Stimulated activated CD4-positive, alpha-beta T cell treated with anti-CD3 and anti-CD28 coated beads, Interleukin-2, amount 100 ng/mL, for 48 hours (primary cell): ENCODE data around the gene OR8B3.
A peak's percentile ranks its signal among the peaks of the same experiment; 100 is the strongest.
"Not testable (repeated sequence)": the region's sequence is repeated elsewhere in the genome, so short reads cannot be mapped to it uniquely, and the experiment has no call there.

ENCODE experiments used
- DNase-seq, 2 donors: peaks; one replicate each; pipeline ENCODE4 v3.0.0-alpha.2; 2020

The OR8B3 gene, protein sequence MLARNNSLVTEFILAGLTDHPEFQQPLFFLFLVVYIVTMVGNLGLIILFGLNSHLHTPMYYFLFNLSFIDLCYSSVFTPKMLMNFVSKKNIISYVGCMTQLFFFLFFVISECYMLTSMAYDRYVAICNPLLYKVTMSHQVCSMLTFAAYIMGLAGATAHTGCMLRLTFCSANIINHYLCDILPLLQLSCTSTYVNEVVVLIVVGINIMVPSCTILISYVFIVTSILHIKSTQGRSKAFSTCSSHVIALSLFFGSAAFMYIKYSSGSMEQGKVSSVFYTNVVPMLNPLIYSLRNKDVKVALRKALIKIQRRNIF

DNA sequence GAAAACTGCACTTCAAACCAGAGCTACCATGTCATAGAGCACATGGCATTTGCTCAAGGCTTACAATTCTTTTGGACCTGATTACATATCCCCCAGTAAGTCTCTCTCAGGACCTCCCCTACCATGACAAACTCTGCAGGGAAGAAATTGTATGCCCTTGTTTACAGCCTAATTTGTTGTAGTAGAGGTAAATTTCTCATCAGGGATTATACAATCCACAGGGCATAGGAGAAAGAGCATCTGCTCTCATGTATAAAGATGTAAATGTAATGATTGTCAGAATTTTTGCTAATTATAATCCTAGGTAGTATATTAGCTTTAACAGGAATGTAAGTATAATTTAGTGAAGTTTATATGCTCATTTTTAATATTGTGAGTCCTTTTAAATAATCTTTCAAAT is at the start of gene OR8B3:
TSS of gene OR8B3 (minus strand) at position 101 of the 400 bp plus-strand sequence. CDS start 1,673 bp downstream, outside the sequence.
- DNase-seq = no peak

DNA sequence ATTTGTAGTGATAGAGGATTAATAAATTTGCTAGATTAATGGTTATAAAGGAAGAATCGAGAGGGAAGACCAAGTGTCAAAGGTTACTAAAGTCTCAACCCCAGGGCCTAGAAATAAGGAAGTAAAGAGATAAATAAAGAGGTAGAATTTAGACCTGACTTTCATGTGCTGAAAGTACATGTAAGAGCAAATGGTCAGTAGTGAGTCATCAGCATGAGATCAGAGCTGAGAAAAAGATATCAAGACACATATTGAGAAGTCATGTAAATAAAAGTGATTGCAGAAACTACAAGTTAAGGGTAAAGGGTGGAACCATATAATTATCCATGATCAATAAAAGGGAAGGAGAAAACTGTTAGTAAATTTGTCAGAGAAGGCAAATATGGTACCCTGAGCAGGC is 48.1 kb upstream of the OR8B3 start:
- no peak for DNase-seq

DNA sequence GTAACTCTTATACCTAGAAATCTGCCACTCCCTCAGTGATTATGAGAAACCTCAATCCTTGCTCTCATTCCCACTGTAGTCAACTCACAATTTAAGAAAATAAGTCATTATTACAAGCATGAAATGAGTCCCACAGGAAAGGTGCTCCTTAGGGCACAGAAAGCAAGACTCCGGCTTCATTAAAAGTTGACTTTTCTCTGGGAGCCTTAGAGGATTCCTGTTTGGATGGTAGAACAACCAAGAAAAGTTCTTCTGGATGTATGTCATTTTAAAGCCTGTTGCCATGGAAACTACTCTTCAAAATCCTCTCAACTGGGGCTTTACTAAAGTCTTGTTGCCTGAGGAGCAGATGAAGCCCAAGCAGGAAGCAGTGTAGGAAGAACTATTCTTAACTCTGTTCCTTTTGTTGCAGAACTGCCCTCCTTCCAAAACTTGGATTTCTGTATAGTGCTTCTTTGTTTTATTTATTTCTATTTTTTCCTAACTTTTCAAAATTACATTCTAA is 46.9 kb upstream of the OR8B3 start, which contains the start of gene OR8B8:
TSS of gene OR8B8 (minus strand) at position 51 of the 505 bp plus-strand sequence. CDS start 4,611 bp downstream, outside the sequence.
- no peak for DNase-seq

DNA sequence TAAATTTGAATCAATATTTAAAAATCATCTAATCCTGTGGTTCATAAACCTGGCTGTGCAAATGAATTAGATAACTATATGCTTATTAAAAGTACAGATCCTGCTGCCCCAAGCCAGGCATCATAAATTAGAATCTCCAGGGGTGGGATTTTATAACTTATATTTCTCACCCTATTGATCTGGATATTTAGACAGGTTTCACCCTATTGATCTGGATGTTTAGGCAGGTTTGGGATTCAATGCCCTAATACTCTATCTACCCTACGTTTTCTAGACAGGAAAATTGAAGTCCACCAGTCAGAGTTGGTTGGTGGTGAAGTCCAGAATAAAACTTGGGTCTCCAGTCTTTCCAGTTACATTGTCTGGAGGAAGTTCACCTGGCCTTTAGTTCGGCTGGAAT is 44.0 kb upstream of the OR8B3 start:
- no peak for DNase-seq

DNA sequence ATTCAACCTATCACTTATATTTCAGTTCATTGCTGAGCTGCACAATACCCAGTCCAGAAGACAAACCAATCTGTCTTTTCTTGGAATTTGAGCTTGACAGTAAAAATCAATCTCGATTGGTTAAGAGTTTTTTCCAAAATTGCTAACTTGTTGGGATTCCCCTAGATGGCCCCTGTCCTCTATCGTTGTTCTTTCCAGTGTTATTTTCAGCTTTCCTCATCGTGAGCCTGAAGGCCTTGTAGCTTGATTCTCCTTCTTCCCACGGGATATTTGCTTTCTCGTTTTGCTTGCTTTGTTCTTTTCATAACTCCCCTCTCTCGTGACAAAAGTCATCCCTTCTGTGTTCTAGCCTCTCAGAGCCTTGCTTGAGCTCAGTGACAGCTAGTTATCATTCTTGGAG is 43.6 kb upstream of the OR8B3 start:
- no peak for DNase-seq

DNA sequence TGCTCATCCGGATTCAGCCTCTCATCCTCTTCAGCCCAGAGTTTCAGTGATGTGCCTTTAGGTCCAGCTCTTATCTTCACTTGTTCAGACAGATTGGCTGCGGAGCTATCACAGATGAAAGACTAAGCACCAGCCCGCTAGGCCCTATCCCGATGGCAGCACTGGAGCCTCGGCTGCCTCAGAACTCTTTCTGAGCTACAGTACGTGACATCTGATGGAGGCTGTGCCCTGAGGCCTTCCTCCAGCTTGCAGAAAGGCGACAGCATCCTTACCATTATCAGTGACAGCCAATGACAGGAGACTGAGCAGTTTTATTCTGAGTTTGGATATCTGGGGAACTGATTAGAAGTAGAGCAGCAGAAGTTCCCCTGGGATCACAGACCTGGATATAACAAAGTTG is 42.7 kb upstream of the OR8B3 start:
- no peak for DNase-seq

DNA sequence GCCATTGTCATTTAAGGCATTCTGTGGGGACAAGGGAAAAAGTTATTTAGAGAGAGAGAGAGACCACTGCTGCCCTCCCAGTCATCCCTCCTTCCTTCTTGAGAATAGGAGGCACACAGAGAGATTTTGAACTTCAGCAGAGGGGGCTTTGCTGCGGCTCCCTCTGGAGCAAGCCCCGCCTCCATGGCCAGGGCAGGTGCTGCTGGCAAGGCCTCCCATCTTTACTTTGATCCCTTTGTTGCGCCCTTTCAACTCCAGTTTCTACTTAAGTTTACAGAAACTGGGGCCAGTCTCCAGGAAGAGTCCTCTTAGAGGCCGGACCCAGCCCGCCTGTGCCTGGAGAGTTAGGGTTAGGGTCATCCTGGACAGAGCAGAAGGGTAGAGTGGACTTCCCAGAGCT is 42.3 kb upstream of the OR8B3 start:
- DNase-seq = no peak

DNA sequence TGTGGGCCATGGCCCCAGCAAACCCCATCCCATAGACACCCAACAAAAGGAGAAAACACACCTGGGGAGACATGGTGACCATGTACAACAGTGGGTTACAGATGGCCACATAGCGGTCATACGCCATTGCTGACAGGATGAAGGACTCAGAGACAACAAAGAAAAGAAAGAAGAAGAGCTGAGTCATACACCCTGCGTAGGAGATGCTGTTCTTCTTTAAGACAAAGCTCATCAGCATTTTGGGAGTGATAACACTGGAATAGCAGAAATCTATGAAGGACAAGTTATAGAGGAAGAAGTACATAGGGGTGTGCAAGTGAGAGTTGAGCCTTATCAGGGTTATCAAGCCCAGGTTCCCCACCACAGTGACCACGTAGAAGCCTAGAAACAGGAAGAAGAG is 41.8 kb upstream of the OR8B3 start:
- no peak for DNase-seq

DNA sequence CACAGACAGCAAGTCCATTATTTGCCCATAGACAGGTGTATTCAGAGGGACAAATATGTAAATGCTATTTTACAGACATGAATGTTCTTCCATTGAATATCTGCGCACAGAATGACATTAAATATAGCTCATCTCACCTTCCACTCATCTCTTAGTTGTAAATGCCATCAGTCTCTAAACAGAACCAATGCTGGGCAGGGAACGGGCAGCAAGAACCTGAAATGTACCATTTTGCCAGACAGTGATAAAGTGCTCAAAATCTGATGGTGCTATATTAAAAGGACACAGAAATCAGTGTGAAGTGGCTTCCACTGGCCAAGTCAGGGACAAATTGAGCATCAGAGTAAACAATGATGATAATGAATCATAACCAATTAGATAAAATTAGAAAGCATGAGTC is 35.9 kb upstream of the OR8B3 start:
- no peak for DNase-seq

DNA sequence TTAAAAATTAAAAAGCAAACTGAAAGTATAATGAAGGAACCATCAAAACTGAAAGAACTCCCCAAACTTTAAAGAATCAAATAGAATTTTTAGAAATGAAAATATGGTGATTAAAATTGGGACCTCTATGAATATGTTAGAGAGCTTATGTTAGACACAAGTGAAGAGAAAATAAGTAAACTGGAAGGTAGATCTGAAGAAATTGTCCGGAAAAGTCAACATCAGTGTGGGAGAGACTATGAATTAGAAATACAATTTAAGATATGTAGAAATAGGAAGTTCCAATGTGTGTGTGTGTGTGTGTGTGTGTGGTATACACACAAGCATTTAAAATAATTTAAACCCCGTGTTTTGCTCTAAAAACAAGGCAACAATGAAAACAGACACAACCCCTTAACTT is 30.8 kb upstream of the OR8B3 start:
- DNase-seq = no peak

DNA sequence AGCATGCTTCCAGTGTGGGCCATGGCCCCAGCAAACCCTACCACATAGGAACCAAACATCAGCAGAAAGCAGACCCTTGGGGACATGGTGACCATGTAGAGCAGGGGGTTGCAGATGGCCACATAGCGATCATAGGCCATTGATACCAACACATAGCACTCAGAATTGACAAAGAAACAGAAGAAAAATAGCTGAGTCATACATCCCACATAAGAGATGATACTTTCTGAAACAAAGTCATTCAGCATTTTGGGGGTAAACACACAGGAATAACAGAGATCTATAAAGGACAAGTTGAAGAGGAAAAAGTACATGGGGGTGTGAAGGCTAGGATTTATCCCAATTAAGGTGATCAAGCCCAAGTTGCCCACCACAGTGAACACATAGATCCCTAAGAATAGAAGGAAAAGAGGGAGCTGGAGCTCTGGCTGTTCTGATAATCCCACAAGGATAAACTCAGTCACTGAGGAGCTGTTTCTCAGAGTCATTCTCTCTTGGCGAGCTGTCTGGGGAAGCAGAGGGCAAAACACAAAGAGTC is 25.6 kb upstream of the OR8B3 start, which contains the start of gene OR8B4:
TSS of gene OR8B4 (minus strand) at position 488 of the 538 bp plus-strand sequence. CDS start at position 488, 0 bp downstream.
- DNase-seq = no peak

DNA sequence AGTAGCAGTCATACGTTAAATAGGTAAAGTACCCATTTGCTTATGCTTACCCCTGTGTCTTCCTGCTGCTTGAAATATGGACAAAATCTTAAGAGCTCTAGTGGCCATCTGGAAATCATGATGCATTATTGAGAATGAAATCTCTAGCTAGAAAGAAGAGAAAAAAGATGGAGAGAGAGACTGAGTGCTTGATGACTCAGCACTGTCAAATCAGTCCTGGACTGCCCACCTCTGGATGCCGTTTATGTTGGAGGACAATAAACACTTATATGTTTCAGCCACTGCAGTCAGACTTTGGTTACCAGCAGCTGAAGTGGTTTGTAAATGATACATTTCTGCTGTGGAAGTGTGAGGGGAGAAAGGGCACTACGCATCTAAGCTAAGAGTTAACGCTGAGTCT is 22.2 kb upstream of the OR8B3 start:
- no peak for DNase-seq

DNA sequence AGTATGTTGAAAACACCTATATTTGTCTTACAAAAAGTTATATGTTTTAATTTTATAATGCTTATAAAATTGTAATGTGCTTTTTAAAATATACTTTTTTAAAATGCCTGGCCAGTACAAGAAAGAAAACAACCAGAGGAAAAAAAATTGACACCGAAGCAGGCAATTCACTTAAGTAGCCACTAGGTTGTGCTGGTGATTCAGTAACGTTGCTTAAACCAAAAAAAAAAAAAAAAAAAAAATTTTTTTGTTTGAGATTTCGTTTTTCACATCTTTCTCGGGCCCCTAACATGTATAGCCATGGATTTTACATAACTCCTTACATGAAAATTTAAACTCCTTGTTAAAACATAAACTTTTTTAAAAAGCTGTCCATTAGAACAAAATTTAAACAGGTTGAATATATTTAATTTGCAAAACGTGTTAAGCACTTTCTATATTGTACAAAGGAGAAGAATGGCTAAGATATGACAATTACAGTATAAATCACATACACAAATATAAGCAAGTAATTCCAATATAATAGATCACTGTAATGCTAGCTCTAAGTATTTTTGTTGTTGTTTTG is 16.6 kb upstream of the OR8B3 start:
- DNase-seq = no peak

DNA sequence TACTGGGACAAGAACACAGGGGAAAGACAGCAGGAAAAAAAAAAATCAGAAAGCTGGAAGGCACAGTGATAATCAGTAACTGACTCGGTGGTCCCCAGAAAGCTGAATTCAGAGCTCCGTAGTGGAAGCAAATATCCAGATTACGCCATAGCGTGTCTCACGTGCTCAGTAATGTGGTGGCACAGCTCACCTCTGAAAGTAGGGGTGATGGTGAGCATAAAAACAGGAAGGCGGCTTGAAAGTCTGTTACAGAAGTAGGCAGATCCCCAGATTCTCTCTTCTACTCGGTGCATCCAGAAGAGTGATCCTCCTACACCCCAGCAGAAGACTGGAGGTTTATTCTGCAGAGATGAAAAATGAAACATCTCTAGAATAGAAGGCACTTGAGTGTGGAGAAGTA is 11.1 kb upstream of the OR8B3 start:
- DNase-seq = no peak

DNA sequence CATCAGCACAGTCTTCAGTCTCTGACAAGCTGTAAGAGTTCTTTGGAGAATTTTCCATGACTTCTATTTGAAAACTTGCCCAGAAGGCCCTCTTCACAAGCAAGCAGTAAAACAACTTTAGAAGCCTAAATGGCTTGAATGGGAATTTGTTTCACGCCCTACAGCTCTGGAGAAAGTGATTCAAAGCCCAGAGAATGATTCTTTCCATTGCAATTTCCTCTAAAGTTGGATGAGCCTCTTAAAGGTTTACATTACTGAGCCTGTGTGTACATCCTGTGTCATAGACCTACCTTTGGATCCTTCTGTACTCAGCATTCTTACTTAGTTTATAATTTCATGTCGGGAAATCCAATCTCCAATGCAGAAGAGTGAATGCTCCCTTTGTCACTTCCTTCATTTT is 6.8 kb upstream of the OR8B3 start:
- no peak for DNase-seq

DNA sequence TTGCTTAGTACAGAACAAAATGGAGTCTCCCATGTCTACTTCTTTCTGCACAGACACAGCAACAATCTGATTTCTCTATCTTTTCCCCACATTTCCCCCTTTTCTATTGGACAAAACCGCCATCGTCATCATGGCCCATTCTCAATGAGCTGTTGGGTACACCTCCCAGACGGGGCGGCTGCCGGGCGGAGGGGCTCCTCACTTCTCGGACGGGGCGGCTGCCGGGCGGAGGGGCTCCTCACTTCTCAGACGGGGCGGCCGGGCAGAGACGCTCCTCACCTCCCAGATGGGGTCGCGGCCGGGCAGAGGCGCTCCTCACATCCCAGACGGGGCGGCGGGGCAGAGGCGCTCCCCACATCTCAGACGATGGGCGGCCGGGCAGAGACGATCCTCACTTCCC is 4.4 kb upstream of the OR8B3 start:
- DNase-seq = not testable (repeated sequence)

DNA sequence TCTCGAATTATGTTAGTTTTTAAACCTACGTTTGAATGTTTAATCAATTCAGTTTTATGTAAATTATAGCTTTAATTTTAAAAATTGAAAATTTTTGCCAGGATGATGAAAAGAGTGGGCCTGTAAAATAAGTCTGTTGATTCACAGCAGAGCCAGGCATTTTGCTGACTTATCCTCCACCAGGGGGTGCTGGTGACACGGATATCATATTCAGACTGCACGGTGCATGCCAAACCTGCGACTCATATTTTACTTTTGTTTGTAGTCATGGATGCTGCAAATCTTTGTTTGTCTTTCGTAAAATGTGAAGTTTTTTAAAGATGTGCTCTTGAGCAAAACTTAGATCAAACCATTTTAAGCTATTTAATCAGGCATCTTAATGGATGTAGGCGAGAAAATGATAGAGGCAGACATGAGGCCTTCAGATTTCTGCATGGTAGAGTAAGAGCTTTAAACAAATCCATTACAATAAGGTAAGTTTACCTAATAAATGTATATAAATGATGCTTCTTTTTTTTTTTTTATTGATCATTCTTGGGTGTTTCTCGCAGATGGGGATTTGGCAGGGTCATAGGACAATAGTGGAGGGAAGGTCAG is 3.6 kb upstream of the OR8B3 start:
- DNase-seq = peak; percentile 49 to 59

DNA sequence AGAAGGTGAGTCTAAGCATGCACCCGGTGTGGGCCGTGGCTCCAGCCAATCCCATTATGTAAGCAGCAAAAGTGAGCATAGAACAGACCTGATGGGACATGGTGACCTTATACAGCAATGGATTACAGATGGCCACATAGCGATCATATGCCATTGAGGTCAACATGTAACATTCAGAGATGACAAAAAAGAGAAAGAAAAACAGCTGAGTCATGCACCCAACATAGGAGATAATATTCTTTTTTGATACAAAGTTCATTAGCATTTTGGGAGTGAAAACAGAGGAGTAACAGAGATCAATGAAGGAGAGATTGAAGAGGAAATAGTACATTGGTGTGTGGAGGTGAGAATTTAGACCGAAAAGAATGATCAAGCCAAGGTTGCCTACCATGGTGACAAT is 2.0 kb downstream of the OR8B3 start:
- not testable (repeated sequence) for DNase-seq

DNA sequence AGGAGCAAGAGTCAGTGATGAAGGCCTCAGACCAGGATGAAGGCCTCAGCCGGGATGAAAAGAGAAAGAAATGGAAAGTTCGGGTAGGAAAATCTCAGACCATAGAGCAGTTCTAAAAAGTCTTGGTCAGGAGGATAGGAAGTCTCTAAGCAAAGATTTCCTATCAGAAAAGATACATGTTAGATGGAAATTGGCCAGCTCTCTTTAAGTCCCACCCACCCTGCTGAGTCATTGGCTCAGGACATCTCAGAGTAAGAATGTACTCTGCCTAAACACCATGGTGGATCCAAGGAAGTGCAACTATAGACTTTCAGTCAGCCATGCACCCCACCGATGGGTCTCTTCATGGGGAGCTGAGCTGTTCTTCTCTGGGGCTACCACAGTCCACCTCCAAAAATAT is 4.4 kb downstream of the OR8B3 start:
- DNase-seq = no peak

DNA sequence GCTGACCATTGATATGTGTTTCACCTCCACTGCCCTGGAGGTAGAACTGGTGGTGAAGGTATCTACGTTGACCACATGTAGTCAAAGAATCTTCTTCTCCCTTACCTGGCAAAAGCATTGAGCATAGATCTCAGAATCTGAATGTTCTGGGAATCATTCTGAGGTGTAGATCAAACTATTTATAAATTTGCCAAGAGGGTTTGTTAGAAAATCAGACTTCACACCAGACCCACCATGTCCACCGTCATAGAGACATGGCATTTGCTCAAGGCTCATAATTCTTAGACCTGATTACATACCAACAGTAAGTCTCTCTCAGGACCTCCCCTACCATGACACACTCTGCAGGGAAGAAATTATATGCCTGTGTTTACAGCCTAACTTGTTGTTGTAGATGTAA is 14.4 kb downstream of the OR8B3 start, which contains the start of gene OR8B2:
TSS of gene OR8B2 (minus strand) at position 101 of the 400 bp plus-strand sequence. CDS start 1,156 bp downstream, outside the sequence.
- no peak for DNase-seq

DNA sequence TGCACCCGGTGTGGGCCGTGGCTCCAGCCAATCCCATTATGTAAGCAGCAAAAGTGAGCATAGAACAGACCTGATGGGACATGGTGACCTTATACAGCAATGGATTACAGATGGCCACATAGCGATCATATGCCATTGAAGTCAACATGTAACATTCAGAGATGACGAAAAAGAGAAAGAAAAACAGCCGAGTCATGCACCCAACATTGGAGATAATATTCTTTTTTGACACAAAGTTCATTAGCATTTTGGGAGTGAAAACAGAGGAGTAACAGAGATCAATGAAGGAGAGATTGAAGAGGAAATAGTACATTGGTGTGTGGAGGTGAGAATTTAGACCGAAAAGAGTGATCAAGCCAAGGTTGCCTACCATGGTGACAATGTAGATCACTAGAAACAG is 16.0 kb downstream of the OR8B3 start:
- not testable (repeated sequence) for DNase-seq

DNA sequence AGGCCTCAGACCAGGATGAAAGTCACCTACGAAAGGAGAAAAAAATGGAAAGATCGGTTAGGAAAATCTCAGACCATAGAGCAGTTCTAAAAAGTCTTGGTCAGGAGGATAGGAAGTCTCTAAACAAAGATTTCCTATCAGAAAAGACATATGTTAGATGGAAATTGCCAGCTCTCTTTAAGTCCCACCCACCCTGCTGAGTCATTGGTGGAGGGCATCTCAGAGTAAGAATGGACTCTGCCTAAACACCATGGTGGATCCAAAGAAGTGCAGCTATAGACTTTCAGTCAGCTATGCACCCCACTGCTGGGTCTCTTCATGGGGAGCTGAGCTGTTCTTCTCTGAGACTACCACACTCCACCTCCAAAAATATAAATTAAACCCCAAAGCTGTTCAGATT is 18.2 kb downstream of the OR8B3 start:
- DNase-seq = no peak

DNA sequence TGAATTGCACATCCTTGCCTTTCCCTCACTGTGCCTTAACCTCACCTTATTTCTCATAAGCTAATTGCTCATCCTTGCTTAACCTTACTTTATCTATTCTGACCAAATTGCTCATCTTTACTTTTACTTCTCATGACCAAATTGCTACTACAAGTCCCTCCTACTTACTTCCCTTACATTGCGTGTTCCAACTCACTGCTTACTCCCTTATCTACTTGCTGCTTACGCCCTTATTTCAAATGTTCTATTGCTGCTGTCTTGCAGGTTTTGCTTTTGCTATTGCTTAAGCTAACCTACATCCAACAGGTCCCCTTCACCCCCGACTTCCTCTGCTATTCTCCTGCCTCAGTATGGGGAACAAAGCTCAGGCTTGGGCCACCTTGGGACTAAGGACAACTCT is 22.5 kb downstream of the OR8B3 start:
- no peak for DNase-seq

DNA sequence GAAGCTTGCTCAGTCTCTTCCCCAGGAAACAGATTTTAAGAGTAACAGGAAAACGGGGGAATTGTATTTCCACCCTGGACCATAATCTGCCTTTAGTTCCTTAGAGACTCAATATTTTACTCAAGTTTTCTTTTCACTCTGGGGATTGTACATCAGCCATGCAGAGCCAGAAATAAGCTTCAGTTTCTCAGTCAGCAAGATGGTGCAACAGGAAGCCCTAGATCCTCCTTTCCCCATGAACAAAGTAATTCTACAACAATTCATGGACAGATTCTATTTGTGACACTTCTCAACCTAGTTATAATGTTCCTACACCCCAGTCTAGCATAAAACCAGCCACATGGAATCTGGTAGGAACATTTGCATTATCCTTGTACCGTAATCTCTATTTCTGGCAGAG is 39.3 kb downstream of the OR8B3 start:
- DNase-seq = no peak
